GM21423 (cell line): Measurements from ENCODE around the gene PLSCR5.

Experiments used
- ATAC-seq: cut with Tn5 transposase; IDR thresholded peaks from one replicate; pipeline ENCODE4 v1.9.1; 2021; ENCODE audit warnings: mild to moderate bottlenecking, moderate library complexity; ENCODE audit not compliant: unreplicated experiment

The PLSCR5 gene

DNA sequence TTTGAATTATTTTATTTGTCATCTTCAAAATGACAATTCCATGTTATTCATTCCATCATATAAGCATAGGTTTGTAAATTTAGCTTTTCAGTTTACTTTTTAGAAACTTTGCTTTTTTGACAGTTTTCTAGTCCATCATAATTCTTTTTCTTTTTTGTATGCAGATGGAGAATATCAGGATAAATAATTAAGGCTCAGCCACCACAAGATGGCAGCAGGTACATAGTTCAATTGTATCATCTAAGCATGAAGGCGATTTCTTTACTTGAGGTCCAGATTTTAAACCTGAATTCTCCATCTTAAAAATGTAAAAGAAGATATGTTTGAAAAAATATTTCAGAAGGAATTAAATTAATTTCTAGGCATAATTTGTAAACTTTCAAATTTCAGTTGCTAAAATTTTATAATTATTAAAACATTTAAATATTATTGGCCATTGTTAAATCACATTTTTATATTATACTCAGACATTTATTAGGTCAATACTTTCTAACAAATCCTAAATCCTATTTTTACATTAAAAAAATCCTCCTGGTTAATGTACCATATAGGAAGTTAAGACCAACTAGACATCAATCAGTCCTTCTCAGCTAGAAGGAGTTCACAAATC, 15.1 kb downstream of the PLSCR5 start:
- no peak for ATAC-seq

GRCh38 chr3:146585156-146585555, 20.0 kb downstream of the PLSCR5 start:
- ATAC-seq: no peak

DNA sequence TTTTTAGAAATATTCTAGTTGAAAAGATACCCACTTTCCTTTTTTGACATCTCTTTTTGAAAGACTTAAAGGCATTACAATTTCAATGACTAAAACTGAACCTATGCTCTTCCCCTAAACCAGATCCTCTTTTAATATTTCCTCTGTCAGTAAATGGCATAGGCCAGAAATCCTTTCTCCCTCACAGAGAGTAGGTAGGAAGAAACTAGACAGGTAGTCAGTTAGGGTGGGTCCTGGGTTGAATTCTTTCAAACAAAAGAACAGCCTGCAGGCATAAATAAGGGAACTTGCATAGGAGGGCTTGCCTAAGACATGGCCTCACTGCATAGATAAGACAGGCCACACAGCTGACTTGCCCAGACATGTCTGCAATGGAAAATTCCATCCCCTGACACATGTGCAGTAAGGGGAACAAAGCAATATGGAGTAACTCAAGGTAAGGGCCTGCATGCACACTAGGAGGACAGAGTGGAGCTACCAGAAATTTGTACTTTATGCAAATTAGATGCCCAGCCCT, 23.1 kb downstream of the PLSCR5 start:
- no peak for ATAC-seq

DNA sequence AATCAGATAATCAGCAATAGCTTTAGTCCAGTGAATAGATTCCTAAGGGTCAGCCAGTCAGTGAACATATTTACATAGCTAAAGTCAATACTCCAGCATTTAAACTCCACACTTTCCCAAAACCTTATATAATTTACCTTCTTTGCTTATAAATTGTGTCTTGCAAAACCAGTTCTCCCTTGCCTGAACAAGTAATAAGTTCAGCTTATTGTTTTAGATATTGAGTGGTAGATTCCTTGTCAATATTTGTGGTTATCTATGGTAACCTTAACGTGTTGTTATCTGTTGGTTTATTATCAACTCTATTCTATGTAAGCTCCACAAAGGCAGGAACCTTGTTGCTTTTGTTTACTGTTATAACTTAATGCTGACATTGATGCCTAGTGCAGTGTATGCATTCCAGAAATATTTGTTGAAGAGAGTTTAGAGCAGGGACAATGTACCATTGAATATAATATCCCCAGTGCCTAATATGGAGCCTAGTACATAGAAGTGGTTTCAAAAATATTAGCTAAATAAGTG, 24.0 kb downstream of the PLSCR5 start:
- ATAC-seq: no peak

GRCh38 chr3:146577662-146578061, 27.5 kb downstream of the PLSCR5 start:
- ATAC-seq: peak; percentile 67

- ATAC-seq: no peak
Measured at GRCh38 chr3:146575636-146576035, 29.5 kb downstream of the PLSCR5 start.

- ATAC-seq: no peak
Measured at GRCh38 chr3:146574173-146574572, 31.0 kb downstream of the PLSCR5 start.

- ATAC-seq: no peak
Measured at GRCh38 chr3:146569314-146569713, 35.8 kb downstream of the PLSCR5 start.

DNA sequence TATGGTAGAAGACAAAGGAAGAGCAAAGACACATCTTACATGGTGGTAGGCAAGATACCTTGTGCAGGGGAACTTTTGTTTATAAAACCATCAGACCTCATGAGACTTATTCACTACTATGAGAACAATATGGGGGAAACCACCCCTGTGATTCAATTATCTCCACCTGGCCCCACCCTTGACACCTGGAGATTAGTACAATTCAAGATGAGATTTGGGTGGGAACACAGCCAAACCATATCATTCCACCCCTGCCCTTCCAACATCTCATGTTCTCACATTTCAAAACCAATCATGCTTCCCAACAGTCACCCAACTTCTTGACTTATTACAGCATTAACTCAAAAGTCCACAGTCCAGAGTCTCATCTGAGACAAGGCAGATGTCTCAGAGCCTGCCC, 39.0 kb downstream of the PLSCR5 start:
- no peak for ATAC-seq

DNA sequence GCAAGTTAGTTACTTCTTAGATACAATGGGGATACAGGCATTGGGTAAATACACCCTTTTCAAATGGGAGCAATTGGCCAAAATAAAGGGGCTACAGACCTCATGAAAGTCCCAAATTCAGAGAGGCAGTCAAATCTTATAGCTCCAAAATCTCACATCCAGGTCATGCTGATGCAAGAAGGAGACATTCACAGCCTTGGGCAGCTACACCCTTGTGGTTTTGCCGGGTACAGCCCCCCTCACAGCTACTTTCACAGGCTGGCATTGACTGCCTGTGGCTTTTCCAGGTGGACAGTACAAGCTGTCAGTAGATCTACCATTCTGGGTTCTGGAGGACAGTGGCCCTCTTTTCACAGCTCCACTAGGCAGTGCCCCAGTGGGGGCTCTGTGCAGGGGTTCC, 43.3 kb downstream of the PLSCR5 start:
- ATAC-seq: no peak

DNA sequence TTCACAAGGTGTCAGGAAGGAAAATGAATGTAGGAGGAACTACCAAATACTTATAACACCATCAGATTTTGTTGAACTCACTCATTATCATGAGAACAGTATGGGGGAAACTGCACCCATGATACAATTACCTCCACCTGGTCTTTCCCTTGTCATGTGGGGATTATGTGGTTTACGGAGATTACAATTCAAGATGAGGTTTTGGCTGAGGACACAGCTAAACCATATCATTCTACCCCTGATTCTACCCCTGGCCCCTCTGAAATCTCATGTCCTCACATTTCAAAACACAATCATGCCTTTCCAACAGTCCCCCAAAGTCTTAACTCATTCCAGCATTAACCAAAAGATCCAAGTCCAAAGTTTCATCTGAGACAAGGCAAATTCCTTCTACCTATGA, 43.7 kb downstream of the PLSCR5 start:
- no peak for ATAC-seq

GRCh38 chr3:146560678-146561077, 44.5 kb downstream of the PLSCR5 start:
- ATAC-seq: no peak

GRCh38 chr3:146559388-146559787, 45.8 kb downstream of the PLSCR5 start:
- no peak for ATAC-seq

DNA sequence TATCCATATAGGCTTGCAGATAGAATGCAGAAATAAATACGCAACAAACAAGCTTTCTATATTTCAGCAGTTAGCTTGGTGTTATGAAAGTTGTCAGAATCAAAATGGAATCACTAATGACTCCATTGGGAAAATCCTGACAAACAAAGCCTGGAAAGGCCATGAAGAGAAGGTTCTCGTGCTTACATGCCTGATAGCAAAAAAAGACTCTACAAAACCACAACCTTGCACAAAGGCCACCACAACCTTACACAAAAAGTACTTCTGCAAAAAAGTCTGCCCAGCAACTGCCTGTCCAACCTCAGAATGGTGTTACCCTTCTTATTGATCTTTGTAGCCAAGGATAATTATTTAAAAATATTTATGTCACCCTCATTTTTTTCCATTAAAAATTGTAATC, 46.4 kb downstream of the PLSCR5 start:
- no peak for ATAC-seq

DNA sequence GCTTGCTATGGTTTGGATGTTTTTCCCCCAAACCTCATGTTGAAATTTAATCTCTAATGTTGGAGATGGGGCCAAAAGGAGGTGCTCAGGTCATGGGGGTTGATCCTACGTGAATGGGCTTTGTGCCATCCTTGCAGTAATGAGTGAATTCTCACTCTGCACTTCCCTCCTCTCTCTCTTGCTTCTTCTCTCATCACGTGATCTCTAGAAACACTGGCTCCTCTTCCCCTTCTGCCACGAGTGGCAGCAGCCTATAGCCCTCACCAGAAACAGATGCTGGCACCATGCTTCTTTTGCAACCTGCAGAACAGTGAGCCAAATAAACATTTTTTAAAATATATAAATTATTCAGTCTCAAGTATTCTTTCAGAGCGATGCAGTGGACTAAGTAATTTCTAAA, 47.4 kb downstream of the PLSCR5 start:
- no peak for ATAC-seq

GRCh38 chr3:146555311-146555710, 49.8 kb downstream of the PLSCR5 start:
- ATAC-seq: no peak

GRCh38 chr3:146554151-146554760, 50.9 kb downstream of the PLSCR5 start:
- no peak for ATAC-seq

- ATAC-seq: peak; percentile 87
Measured at GRCh38 chr3:146550743-146551510, 54.2 kb downstream of the PLSCR5 start.

- ATAC-seq: no peak
Measured at GRCh38 chr3:146550070-146550615, 55.0 kb downstream of the PLSCR5 start.

- no peak for ATAC-seq
Measured at GRCh38 chr3:146547235-146547835, 57.8 kb downstream of the PLSCR5 start.

DNA sequence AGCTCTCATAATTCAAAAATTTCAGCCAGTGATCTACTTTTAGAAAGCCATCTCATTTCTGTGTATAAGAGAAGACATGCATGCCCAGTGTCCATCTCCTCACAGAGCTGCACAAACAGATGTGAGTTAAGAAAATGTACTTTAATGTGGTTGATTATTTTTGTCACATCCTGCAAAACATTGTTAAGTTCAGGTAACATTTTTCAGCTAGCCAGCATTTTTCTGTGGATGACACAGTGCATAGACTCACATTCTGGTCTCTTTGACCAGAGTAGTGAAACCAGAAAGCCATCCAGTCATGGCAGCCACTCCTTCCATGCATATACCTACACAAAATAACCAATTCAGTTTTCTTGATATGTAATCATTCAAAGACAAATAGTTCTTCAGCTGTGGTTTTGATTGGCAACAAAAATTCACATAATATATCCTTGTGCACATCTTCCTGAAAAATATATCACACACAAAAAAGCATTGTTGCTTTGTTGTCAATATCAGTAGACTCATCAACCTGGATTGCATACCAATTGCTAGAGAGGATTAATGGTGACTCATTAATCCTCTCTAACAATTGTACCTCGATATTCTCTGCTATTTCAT, 58.7 kb downstream of the PLSCR5 start:
- no peak for ATAC-seq
